H54 (cell line): Measurements from ENCODE around the gene STH.
"Not testable (repeated sequence)": the region's sequence is repeated elsewhere in the genome, so short reads cannot be mapped to it uniquely, and the experiment has no call there.

ENCODE experiments used
- DNase-seq: peaks from one replicate; pipeline ENCODE4 v3.0.0; 2011; ENCODE audit warnings: low spot score, mixed read lengths; ENCODE audit not compliant: insufficient read length
- FAIRE-seq: peaks from 3 replicates; lab custom pipeline; 2011; peaks lifted over from hg19 to GRCh38; lab: Jason Lieb, UNC
- POLR2A ChIP-seq: IDR thresholded peaks from 2 replicates; pipeline ENCODE4 v1.6.1; 2011; ENCODE audit warnings: low read depth, mild to moderate bottlenecking, low read length

STH gene, protein sequence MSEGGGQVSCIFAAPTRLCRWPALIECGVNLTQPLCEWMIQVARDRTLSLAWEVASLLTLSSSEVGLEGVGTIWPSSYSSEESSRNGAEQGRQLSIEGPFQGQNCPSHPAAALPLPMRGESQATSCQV

DNA sequence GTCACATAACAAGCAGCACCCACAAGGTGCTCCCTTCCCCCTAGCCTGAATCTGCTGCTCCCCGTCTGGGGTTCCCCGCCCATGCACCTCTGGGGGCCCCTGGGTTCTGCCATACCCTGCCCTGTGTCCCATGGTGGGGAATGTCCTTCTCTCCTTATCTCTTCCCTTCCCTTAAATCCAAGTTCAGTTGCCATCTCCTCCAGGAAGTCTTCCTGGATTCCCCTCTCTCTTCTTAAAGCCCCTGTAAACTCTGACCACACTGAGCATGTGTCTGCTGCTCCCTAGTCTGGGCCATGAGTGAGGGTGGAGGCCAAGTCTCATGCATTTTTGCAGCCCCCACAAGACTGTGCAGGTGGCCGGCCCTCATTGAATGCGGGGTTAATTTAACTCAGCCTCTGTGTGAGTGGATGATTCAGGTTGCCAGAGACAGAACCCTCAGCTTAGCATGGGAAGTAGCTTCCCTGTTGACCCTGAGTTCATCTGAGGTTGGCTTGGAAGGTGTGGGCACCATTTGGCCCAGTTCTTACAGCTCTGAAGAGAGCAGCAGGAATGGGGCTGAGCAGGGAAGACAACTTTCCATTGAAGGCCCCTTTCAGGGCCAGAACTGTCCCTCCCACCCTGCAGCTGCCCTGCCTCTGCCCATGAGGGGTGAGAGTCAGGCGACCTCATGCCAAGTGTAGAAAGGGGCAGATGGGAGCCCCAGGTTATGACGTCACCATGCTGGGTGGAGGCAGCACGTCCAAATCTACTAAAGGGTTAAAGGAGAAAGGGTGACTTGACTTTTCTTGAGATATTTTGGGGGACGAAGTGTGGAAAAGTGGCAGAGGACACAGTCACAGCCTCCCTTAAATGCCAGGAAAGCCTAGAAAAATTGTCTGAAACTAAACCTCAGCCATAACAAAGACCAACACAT is at the start of gene STH:
TSS of gene STH (plus strand) at position 264 of the 913 bp plus-strand sequence. CDS start at position 294, 30 bp downstream.
- no peak for DNase-seq
- TF ChIP-seq POLR2A, result no peak
- no peak for FAIRE-seq

DNA sequence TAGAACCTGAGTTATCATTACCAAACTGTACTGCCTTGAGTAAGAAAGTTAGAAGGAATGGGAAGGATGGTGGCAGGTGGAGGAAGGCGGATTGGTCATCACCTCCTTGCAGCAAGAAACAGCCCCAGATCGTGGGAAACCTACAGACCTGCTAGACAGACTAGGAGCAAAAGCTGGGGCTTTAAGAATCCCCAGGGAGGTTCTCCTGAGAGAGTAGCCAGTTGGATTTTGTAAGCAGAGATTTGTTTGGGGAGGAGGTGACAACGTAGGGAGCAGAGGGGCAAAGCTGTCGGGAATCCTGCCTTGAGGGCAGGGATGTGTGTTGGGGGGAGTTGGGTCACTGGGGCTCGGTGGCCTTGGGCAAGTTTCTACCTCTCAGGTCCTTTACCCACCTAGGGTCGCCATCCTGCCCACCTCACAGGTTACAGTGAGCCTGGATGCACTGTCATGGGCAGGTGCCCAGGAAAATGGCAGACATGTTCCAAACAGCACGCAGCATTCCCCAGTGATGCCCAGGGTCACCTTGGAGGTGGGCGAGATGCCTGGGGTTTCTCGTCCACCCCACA is 49.2 kb upstream of the STH start:
- no peak for DNase-seq
- no peak for FAIRE-seq
- TF ChIP-seq POLR2A, result no peak

DNA sequence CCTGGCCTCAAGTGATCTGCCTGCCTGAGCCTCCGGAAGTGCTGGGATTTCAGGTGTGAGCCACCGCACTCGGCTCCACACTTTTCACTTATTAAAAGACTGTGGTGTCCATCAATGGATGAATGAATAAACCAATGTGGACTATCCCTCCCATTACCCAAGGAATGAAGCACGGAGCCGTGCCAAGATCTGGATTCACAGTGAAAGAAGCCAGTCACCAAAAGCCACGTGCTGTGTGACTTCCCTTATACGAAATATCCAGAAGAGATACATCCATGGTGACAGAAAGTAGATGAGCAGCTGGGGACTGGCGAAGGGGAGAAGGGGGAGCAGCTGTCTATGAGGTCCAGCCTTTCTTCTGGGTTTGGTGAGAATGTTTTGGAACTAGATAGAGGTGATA is 48.2 kb upstream of the STH start:
- TF ChIP-seq POLR2A, result no peak
- no peak for FAIRE-seq
- DNase-seq, result no peak

DNA sequence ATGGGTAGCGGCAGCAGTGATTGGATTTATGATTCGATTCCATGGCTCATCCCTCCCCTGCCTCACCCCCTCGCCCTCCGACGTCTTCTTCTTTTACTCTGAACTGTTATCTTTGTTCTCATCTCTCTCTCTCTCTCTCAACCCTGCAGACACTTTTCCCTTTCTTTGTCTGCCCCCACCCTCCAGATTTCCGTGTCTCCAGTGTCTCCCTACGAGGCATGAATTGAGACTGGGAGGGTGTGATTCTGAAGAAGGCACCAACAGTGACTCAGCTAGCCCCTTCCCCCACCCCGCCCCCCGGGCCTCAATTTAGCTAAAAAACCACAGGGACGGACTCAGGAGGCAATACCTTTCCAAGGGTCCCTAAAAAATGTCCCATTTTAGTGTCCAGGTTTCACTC is 47.6 kb upstream of the STH start:
- FAIRE-seq (no peak), DNase-seq (no peak)
- TF ChIP-seq POLR2A, result no peak

DNA sequence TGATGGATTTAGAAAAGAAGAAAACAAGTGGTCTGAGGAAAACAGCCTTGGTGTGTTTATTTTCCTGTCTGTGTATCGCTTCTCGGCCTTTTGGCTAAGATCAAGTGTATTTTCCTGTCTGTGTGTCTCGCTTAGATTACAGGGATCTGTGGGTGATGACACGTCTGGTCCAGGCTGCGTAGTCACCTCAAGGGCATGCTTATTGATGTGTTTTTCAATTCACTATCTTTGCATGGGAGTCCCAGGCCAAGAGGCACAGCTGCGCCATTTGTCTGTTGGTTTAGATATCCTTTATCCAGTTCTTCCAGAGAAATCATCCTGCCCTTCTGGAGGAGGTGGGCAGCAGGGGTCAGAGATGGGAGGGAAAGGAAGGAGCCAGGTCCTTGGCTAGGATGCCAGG is 47.1 kb upstream of the STH start:
- TF ChIP-seq POLR2A, result no peak
- DNase-seq (no peak), FAIRE-seq (no peak)

DNA sequence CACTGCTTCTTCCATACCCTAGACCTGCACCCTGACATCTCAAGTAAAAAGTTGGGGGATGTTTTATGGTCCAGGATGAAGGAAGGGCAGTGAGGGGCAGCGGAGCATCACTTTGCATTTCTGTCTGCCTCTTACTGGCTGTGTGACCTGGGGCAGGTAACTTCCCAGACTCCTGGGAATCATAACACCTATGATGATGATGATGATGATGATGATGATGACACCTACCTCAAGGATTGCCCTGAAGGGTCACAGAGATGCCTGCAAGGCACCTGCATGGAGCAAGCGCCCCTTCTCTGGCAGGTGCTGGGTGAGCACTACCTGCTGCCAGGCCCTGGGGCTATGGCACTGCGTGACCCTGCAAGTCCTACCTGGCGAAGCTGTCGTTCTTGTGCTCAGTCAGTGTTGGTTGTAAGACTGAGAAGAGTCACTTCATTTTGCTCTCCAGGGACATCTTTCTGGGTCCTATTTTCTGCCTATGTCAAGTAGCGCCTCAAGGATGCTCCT is 46.2 kb upstream of the STH start:
- no peak for DNase-seq
- no peak for FAIRE-seq
- TF ChIP-seq POLR2A, result no peak

DNA sequence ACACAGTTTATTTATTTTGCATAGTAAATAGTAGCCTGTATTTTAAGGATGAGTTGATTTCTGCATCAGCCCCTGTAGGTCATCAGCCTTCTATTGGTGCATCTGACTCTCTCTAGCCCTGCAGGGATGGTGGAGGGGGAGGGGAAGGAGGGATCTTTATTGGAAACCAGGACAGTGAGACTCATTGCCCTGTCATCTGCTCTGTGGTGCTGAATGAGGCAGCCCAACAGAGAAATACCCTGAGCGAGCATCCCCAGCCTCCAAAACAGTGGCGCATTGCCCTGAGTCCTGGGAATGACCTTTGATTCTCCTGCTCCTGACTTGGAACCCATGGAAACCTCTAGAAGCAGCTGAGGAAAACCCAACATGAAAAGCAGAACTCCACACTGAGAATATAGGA is 45.5 kb upstream of the STH start:
- DNase-seq, result no peak
- FAIRE-seq, result no peak
- TF ChIP-seq POLR2A, result no peak

DNA sequence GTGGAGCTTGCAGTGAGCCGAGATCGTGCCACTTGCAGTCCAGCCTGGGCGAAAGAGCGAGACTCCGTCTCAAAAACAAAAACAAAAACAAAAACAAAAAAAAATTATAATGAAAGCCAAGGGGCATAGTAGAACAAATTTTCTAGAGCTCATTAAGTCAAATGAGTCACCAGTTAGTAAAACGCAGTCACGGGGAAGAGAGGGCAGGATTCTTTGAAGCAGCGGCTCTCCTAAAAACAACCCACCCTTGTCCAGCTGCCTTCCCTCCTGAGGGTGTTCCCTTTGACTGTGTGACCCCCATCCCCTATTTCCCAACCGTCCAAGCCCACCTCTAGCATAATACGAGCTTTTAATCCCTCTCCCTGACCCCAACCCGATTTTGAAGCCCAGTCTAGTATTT is 44.1 kb upstream of the STH start:
- DNase-seq (no peak), FAIRE-seq (no peak)
- TF ChIP-seq POLR2A, result no peak

DNA sequence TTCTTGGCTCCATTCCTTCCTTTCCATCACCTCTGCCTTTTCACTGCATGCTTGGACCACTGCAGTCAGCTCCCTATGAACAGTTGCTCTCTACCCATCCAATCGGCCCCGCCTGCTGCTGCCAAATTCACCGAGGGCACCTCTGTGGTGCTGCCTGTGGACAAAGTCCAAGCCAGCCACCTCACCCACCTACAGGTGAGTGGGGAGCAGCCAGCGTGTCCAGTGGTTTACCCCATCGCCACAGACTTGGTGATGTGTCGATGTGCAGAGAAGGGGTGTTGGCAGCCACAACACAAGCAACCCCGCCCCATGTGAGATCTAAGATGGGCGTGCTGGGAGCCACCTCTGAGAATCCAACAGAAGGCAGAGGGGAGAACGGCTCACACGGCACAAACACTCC is 43.7 kb upstream of the STH start:
- TF ChIP-seq POLR2A, result no peak
- FAIRE-seq (no peak), DNase-seq (no peak)

DNA sequence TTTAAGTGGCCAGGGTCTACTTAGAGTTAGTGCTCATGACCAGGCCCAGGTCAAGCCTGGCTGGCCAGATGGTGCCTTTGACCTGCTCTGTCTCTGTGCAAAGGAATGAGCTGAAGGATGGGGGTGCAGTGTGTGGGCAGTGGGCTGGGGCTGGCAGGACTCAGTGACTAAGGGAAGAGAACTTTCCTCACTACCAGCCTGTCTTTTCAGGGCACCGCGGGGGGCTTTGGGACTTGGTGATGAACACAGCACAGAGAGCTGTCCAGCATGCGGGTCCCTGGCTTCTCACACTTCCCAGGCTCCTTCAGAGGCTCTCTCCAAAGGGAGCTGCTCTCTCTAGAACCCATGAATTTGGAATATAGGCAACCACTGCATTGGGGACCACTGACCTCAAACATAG is 43.0 kb upstream of the STH start:
- no peak for FAIRE-seq
- DNase-seq, result no peak
- TF ChIP-seq POLR2A, result no peak

DNA sequence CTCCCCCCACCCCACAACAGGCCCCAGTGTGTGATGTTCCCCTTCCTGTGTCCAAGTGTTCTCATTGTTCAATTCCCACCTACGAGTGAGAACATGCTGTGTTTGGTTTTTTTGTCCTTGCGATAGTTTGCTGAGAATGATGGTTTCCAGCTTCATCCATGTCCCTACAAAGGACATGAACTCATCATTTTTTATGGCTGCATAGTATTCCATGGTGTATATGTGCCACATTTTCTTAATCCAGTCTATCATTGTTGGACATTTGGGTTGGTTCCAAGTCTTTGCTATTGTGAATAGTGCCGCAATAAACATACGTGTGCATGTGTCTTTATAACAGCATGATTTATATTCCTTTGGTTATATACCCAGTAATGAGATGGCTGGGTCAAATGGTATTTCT is 42.3 kb upstream of the STH start:
- not testable (repeated sequence) for FAIRE-seq, DNase-seq

DNA sequence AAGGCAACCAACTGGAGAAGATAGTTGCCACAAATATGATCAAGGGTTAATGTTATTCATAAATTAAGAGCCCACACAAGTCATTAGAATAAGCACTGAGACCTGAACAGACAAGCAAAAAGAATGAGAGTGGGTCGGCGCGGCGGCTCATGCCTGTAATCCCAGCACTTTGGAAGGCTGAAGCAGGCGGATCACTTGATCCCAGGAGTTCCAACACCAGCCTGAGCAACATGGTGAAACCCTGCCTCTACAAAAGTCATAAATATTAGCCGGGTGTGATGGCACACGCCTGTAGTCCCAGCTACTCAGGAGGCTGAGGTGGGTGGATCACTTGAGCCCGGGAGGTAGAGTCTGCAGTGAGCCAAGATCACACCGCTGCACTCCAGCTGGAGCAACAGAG is 40.7 kb upstream of the STH start:
- DNase-seq (no peak), FAIRE-seq (no peak)
- no peak for TF ChIP-seq POLR2A

DNA sequence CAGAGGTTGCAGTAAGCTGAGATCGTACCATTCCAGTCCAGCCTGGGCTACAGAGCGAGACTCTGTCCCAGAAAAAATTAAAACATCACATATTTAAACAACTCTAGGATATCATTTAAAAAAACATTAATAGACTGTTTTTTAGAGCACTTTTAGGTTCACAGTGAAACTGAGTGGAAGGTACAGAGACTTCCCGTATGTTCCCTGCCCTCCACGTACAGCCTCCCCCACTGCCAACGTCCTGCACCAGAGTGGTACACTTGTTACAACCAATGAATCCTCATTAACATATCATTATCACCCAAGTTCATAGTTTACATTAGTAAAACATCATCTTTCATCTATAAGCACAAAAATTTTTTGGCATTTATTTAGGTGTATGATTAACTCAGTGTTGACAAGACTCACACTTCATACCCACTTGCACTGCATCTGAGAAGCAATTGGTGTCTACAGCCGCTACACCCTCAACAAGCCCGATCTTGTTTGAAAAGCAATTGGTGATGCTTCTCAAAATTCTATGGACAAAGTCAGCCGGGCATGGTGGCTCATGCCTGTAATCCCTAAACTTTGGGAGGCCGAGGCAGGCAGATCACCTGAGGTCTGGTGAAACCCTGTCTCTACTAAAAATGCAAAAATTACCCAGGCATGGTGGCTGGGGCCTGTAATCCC is 39.9 kb upstream of the STH start:
- TF ChIP-seq POLR2A, result no peak
- DNase-seq (no peak), FAIRE-seq (no peak)

DNA sequence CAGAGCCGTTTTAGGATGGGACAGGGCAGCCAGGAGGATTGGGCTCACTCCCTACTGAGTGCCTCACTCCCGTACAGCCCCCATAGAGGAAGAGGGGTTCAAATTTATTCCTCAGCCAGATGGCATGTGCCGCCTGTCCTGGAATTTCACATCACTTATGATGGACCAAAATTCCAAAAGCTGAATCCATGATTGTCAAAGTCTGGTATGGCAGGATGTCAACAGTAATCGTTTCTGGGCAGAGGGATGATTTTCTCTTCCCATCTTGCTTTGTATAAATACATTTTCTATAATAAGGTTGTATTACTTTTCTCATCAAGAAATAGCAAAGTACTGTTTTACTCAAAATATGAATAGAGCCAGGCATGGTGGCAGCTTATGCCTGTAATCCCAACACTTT is 38.7 kb upstream of the STH start:
- no peak for FAIRE-seq
- DNase-seq, result no peak
- no peak for TF ChIP-seq POLR2A
